Activated T-cell treated with anti-CD3 and anti-CD28 coated beads for 24 hours (primary cell): ENCODE results near the gene PPP1R15A.
"Not testable (repeated sequence)": the region's sequence is repeated elsewhere in the genome, so short reads cannot be mapped to it uniquely, and the experiment has no call there.

Experiments used
- DNase-seq: peaks from one replicate; pipeline ENCODE4 v3.0.0-alpha.2; 2020; ENCODE audit warnings: low read depth

Gene PPP1R15A

DNA sequence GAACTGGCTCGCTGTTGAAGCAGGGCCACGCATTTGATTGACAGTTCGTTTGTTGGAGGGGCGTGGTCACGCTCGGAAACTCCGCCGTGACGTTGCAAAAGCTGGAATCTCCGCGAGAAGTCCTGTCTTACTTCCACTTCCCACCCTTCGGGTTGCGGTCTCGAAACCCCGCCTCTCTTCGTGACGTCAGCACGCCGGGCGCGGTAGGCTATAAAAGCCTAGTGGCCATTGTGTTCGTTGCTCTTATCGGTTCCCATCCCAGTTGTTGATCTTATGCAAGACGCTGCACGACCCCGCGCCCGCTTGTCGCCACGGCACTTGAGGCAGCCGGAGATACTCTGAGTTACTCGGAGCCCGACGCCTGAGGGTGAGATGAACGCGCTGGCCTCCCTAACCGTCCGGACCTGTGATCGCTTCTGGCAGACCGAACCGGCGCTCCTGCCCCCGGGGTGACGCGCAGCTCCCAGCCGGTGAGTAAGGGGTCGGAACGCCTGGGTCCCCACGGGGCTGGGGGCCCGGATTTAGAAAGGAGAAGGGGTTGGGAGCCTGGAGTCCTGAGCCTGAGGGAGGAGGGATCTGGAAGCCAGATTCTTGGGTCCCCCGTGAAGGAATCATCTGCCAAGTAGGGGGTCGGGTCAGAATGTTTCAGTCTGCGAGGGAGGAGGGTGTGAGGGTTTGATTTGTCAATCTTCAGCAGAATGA, at the start of gene PPP1R15A:
TSS of gene PPP1R15A (plus strand) at position 240 of the 702 bp plus-strand sequence. CDS start 813 bp downstream, outside the sequence.
- peak; percentile 99 for DNase-seq

GRCh38 chr19:48822514-48822913, 49.7 kb upstream of the PPP1R15A start:
- no peak for DNase-seq

- no peak for DNase-seq
Observed at GRCh38 chr19:48826606-48827020, 45.6 kb upstream of the PPP1R15A start.

DNA sequence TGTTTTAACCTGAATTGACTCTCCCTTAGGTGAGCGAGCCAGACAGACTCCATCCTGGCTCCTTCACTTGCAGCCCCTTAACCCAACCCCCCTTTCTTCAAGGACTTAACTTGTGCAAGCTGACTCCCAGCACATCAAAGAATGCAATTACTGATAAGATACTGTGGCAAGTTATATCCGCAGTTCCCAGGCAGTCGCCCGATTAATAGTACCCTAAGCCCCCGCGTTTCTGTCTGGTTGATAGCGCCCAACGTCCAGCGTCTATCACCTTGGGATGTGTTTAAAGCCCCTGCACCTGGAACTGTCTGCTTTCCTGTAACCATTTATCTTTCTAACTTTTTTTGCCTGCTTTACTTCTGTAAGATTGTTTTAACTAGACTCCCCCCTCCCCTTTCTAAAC, 42.1 kb upstream of the PPP1R15A start:
- no peak for DNase-seq

- no peak for DNase-seq
Observed at GRCh38 chr19:48830965-48831364, 41.3 kb upstream of the PPP1R15A start.

GRCh38 chr19:48833049-48833448, 39.2 kb upstream of the PPP1R15A start:
- DNase-seq, result no peak

DNA sequence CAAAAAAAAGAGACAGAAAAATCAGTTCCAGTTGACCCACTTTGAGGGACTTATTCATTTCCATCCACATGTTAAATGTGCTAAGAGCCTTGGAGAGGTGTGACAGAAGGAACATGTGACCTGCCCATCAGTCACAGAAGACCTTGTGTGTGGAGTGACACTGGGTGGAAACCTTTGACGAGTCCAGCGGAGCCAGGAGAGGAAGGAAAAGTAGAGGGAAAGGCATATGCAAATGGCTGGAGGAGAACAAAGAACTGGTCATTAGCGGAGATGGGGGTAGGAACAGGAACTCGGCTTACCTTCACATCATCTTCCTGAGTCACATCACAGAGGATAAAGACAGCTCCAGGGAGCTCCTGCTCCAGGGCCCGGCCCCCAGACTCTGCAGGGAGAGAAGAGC, 38.2 kb upstream of the PPP1R15A start:
- no peak for DNase-seq

DNA sequence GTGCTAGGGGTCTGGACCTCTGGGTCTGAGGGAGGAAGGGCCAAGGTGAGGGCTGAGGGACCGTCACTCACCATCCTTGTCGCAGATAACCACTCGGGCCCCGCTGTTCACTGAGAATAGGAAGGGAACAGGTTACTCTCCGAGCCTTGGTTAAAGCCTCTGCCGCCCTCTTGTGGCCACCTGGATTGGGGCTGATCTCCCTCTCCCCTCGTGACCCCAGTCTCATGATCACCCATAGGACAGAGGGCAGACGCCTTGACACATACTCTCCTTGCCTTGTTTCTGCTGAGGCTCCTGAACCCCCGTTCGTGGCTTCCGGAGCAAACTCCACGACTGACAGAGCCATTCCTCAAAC, 36.5 kb upstream of the PPP1R15A start:
- DNase-seq, result peak; percentile 86

DNA sequence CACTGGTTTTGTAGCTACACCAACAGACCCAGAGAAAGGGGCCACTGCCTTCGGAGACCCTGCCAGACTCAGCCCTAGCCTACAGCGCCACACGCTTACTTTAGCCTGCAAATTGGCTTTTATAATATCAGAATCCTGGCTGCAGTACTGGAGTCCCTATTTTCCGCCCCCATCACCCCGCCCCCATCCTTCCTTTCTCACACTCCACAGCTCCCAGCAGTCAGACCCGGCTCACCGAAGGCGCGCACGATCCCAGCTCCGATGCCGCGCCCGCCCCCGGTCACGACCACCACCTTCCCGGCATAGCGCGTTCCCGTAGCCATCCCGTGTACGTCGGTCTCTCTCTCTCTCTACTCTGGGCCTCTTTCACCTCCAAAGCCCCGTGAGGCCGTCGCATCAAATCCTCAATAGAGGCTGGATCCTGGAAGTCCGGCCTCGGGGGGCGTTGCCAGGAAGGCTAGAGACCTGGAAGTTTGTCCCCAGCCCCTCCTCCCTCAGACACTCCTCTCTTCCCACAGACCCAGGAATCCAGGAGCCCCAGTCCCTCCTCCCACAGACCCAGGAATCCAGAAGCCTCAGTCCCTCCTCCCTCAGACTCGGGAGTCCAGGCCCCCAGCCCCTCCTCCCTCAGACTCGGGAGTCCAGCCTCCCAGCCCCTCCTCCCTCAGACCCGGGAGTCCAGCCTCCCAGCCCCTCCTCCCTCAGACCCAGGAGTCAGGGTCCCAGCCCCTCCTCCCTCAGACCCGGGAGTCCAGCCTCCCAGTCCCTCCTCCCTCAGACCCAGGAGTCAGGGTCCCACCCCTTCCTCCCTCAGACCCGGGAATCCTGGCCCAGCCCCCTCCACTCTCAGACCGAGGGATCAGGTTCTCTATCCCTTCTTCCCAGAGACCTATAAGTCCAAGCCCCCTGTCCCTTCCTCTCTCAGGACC, 35.9 kb upstream of the PPP1R15A start, which contains the start of gene HSD17B14:
TSS of gene HSD17B14 (minus strand) at position 403 of the 929 bp plus-strand sequence. CDS start at position 323, 80 bp downstream.
- DNase-seq, result no peak

GRCh38 chr19:48837051-48837524, 35.1 kb upstream of the PPP1R15A start:
- peak; percentile 76 for DNase-seq

DNA sequence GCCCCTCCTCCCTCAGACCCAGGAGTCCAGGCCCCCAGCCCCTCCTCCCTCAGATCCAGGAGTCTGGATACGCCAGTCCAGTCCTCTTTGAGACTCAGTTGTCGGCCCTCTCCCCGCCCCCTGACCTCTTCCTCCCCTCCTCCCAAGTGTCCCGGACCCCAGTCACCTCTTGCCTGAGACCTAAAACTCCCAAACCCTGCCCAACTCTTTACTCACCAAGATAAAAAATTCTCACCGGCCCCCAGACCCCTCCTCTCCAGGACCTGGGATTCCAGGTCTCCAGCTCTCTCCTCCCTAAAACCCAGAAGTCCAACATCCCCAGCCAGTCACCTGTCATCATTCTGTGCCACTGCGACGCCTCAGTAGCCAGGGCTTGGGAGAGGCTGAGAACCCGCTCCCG, 34.5 kb upstream of the PPP1R15A start:
- no peak for DNase-seq

GRCh38 chr19:48841047-48841446, 31.2 kb upstream of the PPP1R15A start:
- no peak for DNase-seq

GRCh38 chr19:48841571-48841970, 30.6 kb upstream of the PPP1R15A start:
- DNase-seq, result no peak

DNA sequence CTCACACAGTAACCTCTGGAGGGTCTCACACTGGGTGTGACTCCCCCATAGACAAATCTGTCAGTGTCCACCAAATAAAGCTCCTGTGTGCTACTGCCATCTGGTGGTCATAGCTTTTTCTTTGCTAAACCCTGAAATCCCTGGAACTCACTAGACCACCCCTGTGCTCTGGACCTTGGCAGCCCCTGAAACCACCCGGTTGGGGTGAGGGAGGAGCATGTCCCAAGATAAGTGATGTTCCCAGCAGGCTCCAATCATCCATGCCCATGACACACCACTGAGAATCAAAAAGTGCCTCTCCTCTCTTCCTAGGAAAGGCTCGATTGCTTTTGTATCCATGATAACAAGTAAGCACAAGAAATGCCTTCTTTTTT, 29.4 kb upstream of the PPP1R15A start:
- DNase-seq, result peak; percentile 36

DNA sequence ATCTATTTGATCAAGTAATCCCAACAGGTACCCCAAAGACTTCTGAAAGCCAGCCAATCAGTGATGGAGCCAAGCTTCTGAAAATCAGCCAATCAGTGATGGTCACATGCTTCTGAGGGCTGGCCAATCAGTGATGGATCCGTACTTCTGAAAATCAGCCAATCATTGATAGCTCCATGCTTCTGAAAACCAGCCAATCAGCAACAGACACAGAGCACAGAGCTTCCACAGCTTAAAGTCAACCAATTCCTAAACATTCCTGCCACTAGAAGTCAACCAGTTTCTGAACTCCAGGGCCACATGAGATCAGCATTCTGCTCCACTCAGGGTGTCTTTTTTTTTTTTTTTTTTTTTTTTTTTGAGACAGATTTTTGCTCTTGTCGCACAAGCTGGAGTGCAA, 27.7 kb upstream of the PPP1R15A start:
- no peak for DNase-seq

DNA sequence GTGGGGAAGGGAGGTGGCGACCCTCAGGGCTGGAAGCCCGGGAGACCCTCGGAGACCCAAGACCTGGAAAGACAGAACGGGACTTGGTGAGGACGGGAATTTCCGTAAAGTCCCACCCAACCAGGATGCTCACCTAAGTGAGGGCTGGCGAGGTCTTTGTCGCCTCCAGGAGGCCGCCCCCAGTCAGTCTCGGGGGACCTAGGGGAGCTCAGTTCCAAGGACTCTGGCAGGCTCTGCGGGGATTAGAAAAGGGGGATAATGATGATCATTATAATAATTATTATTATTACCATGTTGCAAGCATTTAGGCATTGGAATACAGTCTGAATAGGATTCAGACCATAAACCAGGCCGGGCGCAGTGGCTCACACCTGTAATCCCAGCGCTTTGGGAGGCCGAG, 26.8 kb upstream of the PPP1R15A start:
- DNase-seq, result no peak

DNA sequence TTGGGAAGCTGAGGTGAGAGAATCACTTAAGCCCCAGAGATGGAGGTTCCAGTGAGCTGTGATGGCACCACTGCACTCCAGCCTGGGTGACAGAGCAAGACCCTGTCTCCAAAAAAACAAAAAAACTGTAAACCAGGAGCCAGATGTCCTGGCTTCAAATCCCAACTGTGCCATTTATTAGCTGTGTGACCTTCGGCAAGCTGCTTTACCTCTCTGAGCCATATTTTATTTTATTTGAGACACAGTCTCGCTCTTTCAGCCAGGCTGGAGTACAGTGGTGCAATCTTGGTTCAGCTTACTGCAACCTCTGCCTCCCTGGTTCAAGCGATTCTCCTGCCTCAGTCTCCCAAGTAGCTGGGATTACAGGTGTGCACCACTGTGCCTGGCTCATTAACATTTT, 25.6 kb upstream of the PPP1R15A start:
- not testable (repeated sequence) for DNase-seq

DNA sequence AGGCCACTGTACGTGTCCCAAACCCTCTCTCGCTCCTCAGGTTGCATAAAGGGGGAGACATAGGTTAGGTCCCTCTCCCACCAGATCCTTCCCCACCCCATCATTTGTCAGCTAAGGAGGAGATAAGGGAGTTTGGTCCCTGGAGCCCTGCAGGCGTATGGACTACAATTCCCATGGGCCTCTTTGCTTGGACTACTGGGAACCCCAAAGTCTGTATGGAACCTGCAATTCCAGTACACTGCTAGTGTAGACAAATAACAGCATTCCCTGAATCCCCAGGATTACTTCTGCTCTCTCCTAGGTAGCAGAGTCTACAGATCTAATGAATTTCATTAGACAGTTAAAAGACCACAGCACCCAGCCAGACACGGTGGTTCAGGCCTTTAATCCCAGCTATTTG, 19.9 kb upstream of the PPP1R15A start:
- DNase-seq, result no peak

GRCh38 chr19:48853483-48853882, 18.7 kb upstream of the PPP1R15A start:
- DNase-seq, result no peak

GRCh38 chr19:48854103-48854502, 18.1 kb upstream of the PPP1R15A start:
- DNase-seq, result no peak

- no peak for DNase-seq
Observed at GRCh38 chr19:48856921-48857320, 15.3 kb upstream of the PPP1R15A start.

- peak; percentile 74 for DNase-seq
Observed at GRCh38 chr19:48858984-48859710, 13.1 kb upstream of the PPP1R15A start.
